Measurements from ENCODE around the gene CDPF1.

Gene CDPF1

DNA sequence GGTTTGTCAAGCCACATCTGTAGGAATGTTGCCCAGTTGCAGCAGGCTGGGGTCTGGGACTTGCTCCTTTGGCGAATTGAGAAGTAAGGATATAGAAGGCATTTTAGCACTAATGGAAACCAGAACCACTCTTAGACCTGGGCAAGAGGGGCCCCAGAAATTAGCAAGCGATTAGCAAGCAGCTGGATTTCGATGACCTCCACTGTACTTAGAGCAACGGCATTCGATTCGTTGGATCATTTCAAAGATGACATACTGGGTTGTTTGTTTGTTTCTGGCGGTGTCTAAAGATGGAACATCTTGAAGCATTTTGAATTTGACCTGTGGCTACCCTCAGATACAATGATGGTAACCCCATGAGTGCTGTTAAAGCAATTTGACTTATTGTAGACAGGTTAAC is 1.2 kb upstream of the CDPF1 start:
- Mint-ChIP-seq H3K36me3 (ENCODE audit: low read depth) (peaks cover 8% of the 10 kb centered on the region), H3K27ac (peak overlapping the region; percentile 91), H3K4me1 (ENCODE audit: low read depth) (peaks cover 40% of the 10 kb centered on the region), H3K27me3 (no peaks in the 10 kb centered on the region), H3K9me3 (no peaks in the 10 kb centered on the region), H3K4me3 (peak overlapping the region; percentile 79)
- no peak for DNase-seq

GRCh38 chr22:46250783-46251125 is 661 bp upstream of the CDPF1 start:
- H3K4me1 Mint-ChIP-seq (ENCODE audit: low read depth), result peaks cover 40% of the 10 kb centered on the region
- peak overlapping the region; percentile 91 for H3K27ac Mint-ChIP-seq
- H3K36me3 Mint-ChIP-seq (ENCODE audit: low read depth), result peaks cover 13% of the 10 kb centered on the region
- H3K4me3 Mint-ChIP-seq, result peak overlapping the region; percentile 79
- no peaks in the 10 kb centered on the region for H3K27me3 Mint-ChIP-seq
- no peaks in the 10 kb centered on the region for H3K9me3 Mint-ChIP-seq
- no peak for DNase-seq

DNA sequence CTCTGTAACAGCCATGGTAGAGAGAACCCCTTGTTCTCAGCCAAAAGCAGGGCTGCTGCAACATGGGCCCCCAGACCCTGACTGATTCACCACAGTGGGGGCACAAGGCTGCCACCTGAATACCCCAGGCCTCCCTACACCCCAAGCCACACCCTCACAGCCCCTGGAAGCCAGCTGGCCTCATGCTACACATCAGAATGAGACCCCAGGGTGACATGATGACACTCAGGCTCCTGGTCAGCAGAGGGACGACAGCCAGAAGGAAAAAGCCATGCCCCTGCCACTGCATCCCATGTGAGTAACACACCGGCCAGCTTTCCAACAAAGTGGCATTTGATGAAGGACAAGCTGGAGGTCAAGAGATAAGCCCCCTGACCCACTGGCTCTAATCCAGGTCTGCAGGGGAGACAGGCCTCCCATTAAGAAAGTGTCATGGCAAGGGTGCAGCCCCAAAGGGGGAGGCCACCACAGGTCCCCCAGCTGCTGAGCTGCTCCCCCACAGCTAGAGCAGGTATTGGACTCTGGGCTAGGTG is 2.6 kb downstream of the CDPF1 start:
- Mint-ChIP-seq H3K4me3 (no peak overlapping the region), H3K4me1 (ENCODE audit: low read depth) (peaks cover 28% of the 10 kb centered on the region), H3K27me3 (no peaks in the 10 kb centered on the region), H3K36me3 (ENCODE audit: low read depth) (peaks cover 29% of the 10 kb centered on the region), H3K9me3 (no peaks in the 10 kb centered on the region), H3K27ac (no peak overlapping the region)
- DNase-seq, result no peak

DNA sequence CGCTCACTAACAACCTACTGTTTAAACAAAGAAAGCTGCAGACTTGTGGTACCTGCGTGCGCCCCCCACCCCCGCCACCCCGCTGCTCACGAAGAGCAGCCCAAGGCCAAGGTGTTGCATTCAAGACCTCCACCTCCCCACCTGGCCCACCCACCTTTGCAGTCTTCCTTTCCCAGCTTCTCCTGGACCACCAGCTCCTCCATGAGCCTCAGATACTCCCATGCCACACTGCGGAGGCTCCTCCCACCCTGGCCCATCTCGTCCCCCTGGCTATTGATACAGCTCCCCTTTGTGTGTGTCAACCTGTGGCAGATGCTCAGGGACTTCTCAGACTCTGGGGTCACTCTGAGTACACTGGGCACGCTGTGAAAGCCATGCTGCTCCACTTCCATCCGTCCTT is 3.9 kb downstream of the CDPF1 start:
- no peaks in the 10 kb centered on the region for H3K27me3 Mint-ChIP-seq
- no peak for DNase-seq
- H3K9me3 Mint-ChIP-seq, result no peaks in the 10 kb centered on the region
- no peak overlapping the region for H3K4me3 Mint-ChIP-seq
- H3K4me1 Mint-ChIP-seq (ENCODE audit: low read depth), result peaks cover 15% of the 10 kb centered on the region
- peaks cover 29% of the 10 kb centered on the region for H3K36me3 Mint-ChIP-seq (ENCODE audit: low read depth)
- no peak overlapping the region for H3K27ac Mint-ChIP-seq

DNA sequence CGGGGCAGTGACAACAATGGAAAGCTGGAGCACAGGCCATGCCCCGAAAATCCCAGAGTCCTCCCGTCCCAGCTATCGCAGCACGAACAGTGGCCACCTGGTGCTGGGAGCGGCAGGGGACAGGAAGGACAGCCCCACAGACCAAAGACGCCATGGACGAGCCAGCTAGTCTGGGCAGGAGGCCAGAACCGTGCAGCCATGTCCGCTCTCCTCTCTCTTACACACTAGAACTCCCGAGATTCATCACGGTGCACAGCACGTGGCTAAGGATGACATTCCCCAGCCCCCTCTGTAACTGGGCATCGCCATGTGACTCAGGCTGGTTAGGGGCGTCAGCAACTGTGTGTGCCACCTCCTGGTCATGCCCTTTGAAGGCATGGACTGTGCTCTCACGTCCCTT is 4.6 kb downstream of the CDPF1 start:
- H3K27me3 Mint-ChIP-seq, result no peaks in the 10 kb centered on the region
- H3K27ac Mint-ChIP-seq, result no peak overlapping the region
- no peak overlapping the region for H3K4me3 Mint-ChIP-seq
- DNase-seq, result no peak
- H3K4me1 Mint-ChIP-seq (ENCODE audit: low read depth), result peaks cover 11% of the 10 kb centered on the region
- H3K9me3 Mint-ChIP-seq, result no peaks in the 10 kb centered on the region
- H3K36me3 Mint-ChIP-seq (ENCODE audit: low read depth), result peaks cover 29% of the 10 kb centered on the region

GRCh38 chr22:46244771-46245170 is 5.3 kb downstream of the CDPF1 start:
- no peaks in the 10 kb centered on the region for H3K9me3 Mint-ChIP-seq
- H3K27ac Mint-ChIP-seq, result no peak overlapping the region
- H3K4me1 Mint-ChIP-seq (ENCODE audit: low read depth), result peaks cover 18% of the 10 kb centered on the region
- H3K27me3 Mint-ChIP-seq, result no peaks in the 10 kb centered on the region
- H3K4me3 Mint-ChIP-seq, result no peak overlapping the region
- no peak for DNase-seq
- peaks cover 29% of the 10 kb centered on the region for H3K36me3 Mint-ChIP-seq (ENCODE audit: low read depth)

GRCh38 chr22:46242076-46242475 is 8.0 kb downstream of the CDPF1 start:
- peaks cover 36% of the 10 kb centered on the region for H3K36me3 Mint-ChIP-seq (ENCODE audit: low read depth)
- no peak overlapping the region for H3K27ac Mint-ChIP-seq
- H3K4me3 Mint-ChIP-seq, result no peak overlapping the region
- peaks cover 18% of the 10 kb centered on the region for H3K4me1 Mint-ChIP-seq (ENCODE audit: low read depth)
- no peaks in the 10 kb centered on the region for H3K9me3 Mint-ChIP-seq
- DNase-seq, result no peak
- H3K27me3 Mint-ChIP-seq, result no peaks in the 10 kb centered on the region

DNA sequence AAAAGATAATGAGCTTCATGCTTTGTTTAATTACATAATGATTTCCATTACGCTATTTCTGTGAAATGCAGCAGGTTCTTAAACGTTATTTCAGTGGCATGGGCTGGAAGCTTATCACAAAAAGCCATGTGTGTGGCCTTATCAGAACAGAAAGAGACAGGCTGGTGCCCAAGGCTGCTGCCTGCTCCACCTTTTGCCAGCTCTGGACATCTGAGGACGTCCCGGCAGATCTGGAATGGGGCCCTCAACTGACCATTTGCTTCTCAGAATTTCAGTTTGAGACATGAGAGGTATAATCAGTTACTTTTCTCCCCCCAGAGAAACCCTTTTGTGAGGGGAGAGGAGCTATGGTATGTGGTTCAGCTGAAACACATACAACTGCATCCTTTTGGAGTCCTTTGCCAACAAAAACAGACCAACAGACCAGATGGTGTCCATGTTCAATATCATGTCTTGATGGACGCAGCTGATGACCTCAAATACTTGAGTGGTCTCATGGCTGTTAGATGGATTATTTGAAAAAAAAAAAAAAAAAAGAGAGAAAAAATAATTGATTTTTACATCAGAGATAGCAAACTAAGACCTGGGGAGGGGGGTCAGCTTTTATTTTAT is 8.6 kb downstream of the CDPF1 start:
- DNase-seq, result no peak
- Mint-ChIP-seq H3K4me1 (ENCODE audit: low read depth) (peaks cover 18% of the 10 kb centered on the region), H3K27ac (no peak overlapping the region), H3K27me3 (no peaks in the 10 kb centered on the region), H3K4me3 (no peak overlapping the region), H3K36me3 (ENCODE audit: low read depth) (peaks cover 41% of the 10 kb centered on the region), H3K9me3 (no peaks in the 10 kb centered on the region)

DNA sequence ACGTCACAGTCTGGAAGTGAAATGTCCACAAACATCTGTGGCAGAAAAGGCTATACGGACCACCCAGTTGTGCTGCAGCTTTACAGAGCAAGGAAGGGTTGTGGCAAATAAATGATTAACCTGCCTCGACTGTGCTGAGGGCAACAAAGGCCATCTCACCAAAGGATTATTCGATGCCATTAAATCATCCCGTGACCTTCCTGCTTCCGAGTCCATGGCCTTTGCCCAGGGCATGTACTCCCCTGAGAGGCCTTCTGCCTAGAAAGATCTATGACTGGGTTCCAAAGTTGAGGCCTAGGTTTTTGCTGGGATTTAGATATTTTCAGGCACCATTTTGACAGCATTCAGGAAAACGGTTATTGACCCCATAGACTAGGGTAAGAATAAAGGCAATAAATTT is 9.2 kb downstream of the CDPF1 start:
- no peak overlapping the region for H3K27ac Mint-ChIP-seq

DNA sequence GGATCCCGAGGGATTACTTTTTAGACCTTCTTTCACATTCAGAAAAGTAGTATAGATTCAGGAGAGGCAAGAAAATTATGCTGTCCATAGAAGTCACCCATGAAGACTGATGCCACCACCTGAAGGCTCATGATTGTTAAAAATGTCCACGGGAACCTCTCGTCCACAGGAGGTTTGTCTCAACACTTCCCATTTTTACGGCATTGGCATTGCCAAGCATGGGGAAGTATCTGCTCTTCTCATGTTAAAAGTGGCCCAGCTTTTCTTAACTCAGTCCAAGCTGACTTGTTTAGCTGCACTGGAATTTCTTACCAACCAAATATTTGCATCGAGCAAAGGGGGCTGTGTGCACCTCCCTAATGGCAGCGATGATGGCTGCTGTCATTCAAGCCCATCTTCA is 9.6 kb downstream of the CDPF1 start:
- peaks cover 37% of the 10 kb centered on the region for H3K36me3 Mint-ChIP-seq (ENCODE audit: low read depth)
- no peak for DNase-seq
- H3K4me1 Mint-ChIP-seq (ENCODE audit: low read depth), result peaks cover 18% of the 10 kb centered on the region
- no peaks in the 10 kb centered on the region for H3K9me3 Mint-ChIP-seq
- no peaks in the 10 kb centered on the region for H3K27me3 Mint-ChIP-seq
- no peak overlapping the region for H3K4me3 Mint-ChIP-seq
- no peak overlapping the region for H3K27ac Mint-ChIP-seq

More for the DNA sequence above, 9.2 kb downstream of the CDPF1 start:
- H3K4me1 Mint-ChIP-seq (ENCODE audit: low read depth), result peaks cover 18% of the 10 kb centered on the region
- no peak for DNase-seq
- no peak overlapping the region for H3K4me3 Mint-ChIP-seq
- H3K27me3 Mint-ChIP-seq, result no peaks in the 10 kb centered on the region
- no peaks in the 10 kb centered on the region for H3K9me3 Mint-ChIP-seq
- peaks cover 38% of the 10 kb centered on the region for H3K36me3 Mint-ChIP-seq (ENCODE audit: low read depth)

DNA sequence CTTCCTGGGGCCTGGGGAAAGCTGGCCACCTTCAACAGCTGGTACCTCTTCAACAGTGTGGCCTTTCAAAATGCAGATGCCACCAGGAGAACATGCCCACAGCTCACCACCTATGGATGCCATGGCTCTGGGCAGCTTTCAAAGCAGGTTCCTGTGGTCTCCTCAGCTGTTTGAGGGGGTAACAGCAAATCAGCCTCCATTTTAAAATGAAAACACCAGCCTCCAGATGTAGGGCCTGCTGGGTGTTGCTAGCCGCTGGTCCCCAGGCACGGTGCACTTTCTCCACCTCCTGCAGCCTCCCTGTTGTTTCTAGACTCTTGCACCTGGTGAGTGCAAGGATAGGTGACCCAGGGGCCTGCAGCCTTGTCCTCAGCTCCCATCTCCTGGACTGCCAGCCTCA is 10.0 kb downstream of the CDPF1 start:
- H3K4me3 Mint-ChIP-seq, result no peak overlapping the region
- H3K27me3 Mint-ChIP-seq, result no peaks in the 10 kb centered on the region
- DNase-seq, result no peak
- H3K27ac Mint-ChIP-seq, result no peak overlapping the region
- no peaks in the 10 kb centered on the region for H3K9me3 Mint-ChIP-seq
- peaks cover 18% of the 10 kb centered on the region for H3K4me1 Mint-ChIP-seq (ENCODE audit: low read depth)
- peaks cover 38% of the 10 kb centered on the region for H3K36me3 Mint-ChIP-seq (ENCODE audit: low read depth)

- H3K27me3 Mint-ChIP-seq, result no peaks in the 10 kb centered on the region
- H3K27ac Mint-ChIP-seq, result no peak overlapping the region
- no peak overlapping the region for H3K4me3 Mint-ChIP-seq
- H3K4me1 Mint-ChIP-seq (ENCODE audit: low read depth), result peaks cover 18% of the 10 kb centered on the region
- DNase-seq, result no peak
- H3K36me3 Mint-ChIP-seq (ENCODE audit: low read depth), result peaks cover 35% of the 10 kb centered on the region
- H3K9me3 Mint-ChIP-seq, result no peaks in the 10 kb centered on the region
These were observed 10.6 kb downstream of the CDPF1 start for GRCh38 chr22:46239261-46240048.

- Mint-ChIP-seq H3K27ac (no peak overlapping the region), H3K4me1 (ENCODE audit: low read depth) (peaks cover 18% of the 10 kb centered on the region), H3K9me3 (no peaks in the 10 kb centered on the region), H3K27me3 (no peaks in the 10 kb centered on the region), H3K36me3 (ENCODE audit: low read depth) (peaks cover 27% of the 10 kb centered on the region), H3K4me3 (no peak overlapping the region)
- no peak for DNase-seq
These were observed 11.6 kb downstream of the CDPF1 start for GRCh38 chr22:46238541-46238940.

- Mint-ChIP-seq H3K4me3 (no peak overlapping the region), H3K27ac (no peak overlapping the region), H3K9me3 (no peaks in the 10 kb centered on the region), H3K27me3 (no peaks in the 10 kb centered on the region), H3K36me3 (ENCODE audit: low read depth) (peaks cover 22% of the 10 kb centered on the region), H3K4me1 (ENCODE audit: low read depth) (peaks cover 18% of the 10 kb centered on the region)
- no peak for DNase-seq
These were observed 12.5 kb downstream of the CDPF1 start for GRCh38 chr22:46237453-46238124.

DNA sequence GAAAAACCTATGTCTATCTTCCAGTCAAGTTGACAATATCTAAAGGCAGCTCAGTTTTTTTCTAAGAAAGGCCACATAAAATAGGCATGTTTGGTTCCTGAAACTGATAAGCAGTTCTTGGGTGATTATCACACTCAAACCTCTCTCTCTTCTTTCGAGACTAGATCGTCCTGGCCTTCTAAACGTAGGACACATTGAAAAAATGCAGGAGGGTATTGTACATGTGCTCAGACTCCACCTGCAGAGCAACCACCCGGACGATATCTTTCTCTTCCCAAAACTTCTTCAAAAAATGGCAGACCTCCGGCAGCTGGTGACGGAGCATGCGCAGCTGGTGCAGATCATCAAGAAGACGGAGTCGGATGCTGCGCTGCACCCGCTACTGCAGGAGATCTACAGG is 15.1 kb downstream of the CDPF1 start:
- Mint-ChIP-seq H3K4me1 (ENCODE audit: low read depth) (peaks cover 11% of the 10 kb centered on the region), H3K4me3 (no peak overlapping the region), H3K27ac (no peak overlapping the region), H3K27me3 (no peaks in the 10 kb centered on the region), H3K9me3 (no peaks in the 10 kb centered on the region), H3K36me3 (ENCODE audit: low read depth) (peaks cover 24% of the 10 kb centered on the region)
- DNase-seq, result no peak
